Adrenal gland (tissue), 5 donors: ENCODE measurements around the gene ELOVL2.

Experiments
- POLR2A ChIP-seq, 2 donors: fragments of 450-650 bp; IDR thresholded peaks; one replicate each; pipeline ENCODE4 v1.6.1; 2017; ENCODE audit warnings: antibody characterized with exemption in 2 of 2, mild to moderate bottlenecking in 2 of 2, moderate library complexity in 1 of 2
- TF ChIP-seq, protein P1 (sequence below), 6 experiments: fragments of 450-650 bp in 4 of 6; fragments of 200-600 bp in 2 of 6; sonication (generic) in 1 of 6; IDR thresholded peaks; 1 replicate in 5 of 6; 2 replicates in 1 of 6; pipeline versions ENCODE4 v1.5.1 to v1.8.0; 2016 to 2021; ENCODE audit warnings: antibody characterized with exemption in 6 of 6, mild to moderate bottlenecking in 2 of 6, moderate library complexity in 1 of 6
- donor health status: DM: no; HTN: no; CAD: no.

DNA sequence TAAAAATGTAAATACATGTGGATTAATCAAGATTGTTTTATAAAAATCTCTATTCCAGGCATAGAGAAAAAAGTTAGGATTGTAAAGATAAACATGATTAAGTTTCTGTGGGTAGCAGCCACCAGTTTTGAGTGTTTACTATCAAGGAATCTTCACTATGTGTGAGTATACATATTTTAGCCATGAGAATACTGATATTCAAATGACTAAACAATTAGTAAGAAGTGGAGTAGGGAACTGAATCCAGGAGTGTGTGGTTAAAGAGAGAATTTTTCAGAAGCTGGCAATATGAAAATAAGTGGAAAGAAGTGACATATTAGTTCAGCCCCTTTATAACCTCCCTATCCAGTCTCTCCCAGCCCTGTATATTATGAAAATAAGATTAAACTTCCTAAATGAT is 10.3 kb downstream of the ELOVL2 start:
- TF ChIP-seq, protein P1, sequence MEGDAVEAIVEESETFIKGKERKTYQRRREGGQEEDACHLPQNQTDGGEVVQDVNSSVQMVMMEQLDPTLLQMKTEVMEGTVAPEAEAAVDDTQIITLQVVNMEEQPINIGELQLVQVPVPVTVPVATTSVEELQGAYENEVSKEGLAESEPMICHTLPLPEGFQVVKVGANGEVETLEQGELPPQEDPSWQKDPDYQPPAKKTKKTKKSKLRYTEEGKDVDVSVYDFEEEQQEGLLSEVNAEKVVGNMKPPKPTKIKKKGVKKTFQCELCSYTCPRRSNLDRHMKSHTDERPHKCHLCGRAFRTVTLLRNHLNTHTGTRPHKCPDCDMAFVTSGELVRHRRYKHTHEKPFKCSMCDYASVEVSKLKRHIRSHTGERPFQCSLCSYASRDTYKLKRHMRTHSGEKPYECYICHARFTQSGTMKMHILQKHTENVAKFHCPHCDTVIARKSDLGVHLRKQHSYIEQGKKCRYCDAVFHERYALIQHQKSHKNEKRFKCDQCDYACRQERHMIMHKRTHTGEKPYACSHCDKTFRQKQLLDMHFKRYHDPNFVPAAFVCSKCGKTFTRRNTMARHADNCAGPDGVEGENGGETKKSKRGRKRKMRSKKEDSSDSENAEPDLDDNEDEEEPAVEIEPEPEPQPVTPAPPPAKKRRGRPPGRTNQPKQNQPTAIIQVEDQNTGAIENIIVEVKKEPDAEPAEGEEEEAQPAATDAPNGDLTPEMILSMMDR (IDR thresholded peaks at IDR 0.05): no peak
- no peak for TF ChIP-seq POLR2A (IDR thresholded peaks at IDR 0.05)
